HG03520 (cell line): Measurements from ENCODE around the gene SGK1.
"Not testable (repeated sequence)": the region's sequence is repeated elsewhere in the genome, so short reads cannot be mapped to it uniquely, and the experiment has no call there.

Experiments used
- ATAC-seq: cut with Tn5 transposase; IDR thresholded peaks from one replicate; pipeline ENCODE4 v1.9.1; 2021; ENCODE audit warnings: mild to moderate bottlenecking, moderate library complexity; ENCODE audit not compliant: unreplicated experiment

SGK1 gene

GRCh38 chr6:134255280-134255679 lies 62.6 kb downstream of the SGK1 start:
- not testable (repeated sequence) for ATAC-seq

- ATAC-seq, result no peak
These were observed 63.8 kb downstream of the SGK1 start for GRCh38 chr6:134254118-134254517.

DNA sequence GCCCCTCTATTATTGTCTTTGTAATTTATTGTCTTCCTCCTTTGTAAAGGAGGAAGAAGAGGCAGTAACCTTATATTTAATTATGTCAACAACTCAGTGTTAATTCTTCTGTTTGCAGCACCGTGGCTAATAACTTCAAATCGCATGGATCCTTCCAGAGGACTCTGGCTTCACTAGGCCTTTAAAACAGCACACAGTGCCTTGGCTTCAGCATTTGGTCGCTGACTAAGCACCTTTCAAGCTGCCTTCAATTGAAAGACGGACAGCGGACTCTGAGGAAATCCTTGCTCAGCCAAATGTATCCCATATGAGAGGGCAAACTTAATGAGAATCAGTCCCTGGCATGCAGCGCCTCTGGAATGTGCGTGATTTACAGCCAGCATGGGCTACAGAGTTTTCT lies 64.2 kb downstream of the SGK1 start:
- no peak for ATAC-seq

- ATAC-seq, result no peak
These were observed 66.6 kb downstream of the SGK1 start for GRCh38 chr6:134251320-134251719.

DNA sequence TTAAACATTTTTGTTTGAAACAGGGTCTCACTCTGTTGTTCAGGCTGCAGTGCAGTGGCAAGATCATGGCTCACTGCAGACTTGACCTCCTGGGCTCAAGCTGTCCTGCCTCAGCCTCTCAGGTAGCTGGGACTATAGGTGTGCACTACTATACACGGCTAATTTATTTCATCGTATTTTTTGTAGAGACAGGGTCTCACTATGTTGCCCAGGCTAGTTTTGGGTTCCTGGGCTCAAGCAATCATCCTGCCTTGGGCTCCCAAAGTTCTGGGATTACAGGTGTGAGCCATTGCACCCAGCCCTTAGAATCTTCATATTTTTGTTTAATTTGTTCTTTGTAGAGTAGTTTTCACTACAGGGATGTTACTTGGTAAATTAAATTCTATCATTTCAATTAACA lies 67.1 kb downstream of the SGK1 start:
- no peak for ATAC-seq

- no peak for ATAC-seq
These were observed 67.9 kb downstream of the SGK1 start for GRCh38 chr6:134249759-134250602.

DNA sequence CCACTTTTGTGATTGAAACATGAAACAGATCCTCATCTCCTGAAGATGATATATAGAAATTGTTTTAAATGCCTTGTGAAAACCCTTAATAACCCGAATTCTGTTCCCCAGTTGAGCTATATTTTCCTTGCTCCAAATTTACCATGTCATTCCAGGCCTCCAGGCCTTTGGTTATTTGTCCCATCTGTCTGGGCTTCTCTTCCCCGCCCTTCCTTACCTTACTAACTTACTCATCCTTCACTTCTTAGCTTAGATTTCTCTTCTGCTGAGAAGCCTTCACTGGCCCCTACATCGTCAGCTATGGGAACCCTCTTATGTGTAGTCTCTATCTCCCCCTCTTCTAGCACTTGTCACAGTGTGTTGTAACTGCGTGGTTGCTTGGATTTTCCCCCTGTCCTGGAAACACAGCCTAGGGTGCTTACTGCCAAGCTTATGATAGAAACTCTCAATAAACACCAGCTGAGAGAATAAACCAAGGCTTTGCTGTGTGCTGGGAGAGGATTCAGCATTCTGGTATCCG lies 68.6 kb downstream of the SGK1 start:
- no peak for ATAC-seq

DNA sequence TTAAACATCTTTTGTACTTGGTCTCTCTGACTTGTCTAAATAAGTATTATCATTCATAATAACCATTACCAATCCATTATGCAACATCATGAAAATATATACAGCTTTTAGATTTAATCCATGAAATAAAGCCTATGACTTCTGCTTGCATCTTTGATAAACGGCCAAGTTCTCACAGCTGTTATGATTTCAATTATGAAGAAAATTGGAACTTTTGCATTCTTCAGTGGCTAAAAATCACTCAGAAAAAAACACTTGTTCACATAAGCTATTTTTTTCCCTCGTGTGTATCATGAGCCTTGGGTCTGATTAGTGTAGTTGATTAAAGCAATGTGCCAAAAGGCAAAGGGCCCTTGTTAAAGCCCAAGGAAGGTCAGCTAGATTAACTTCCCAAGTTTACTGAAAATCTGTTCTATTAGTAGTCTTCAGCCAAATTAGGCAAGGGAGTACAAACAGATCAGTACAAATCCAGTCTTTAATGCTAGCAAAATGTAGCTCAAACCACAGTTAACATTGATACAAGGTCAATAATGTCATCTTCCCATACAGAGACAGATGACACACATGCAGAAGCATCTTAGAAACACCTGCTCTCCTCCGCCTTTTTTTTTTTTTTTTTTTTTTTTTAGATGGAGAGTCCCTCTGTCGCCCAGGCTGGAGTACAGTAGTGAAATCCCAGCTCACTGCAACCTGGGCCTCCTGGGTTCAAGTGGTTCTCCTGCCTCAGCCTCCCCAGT lies 69.9 kb downstream of the SGK1 start:
- no peak for ATAC-seq

GRCh38 chr6:134247231-134247833 lies 70.6 kb downstream of the SGK1 start:
- peak; percentile 93 for ATAC-seq

GRCh38 chr6:134245706-134246105 lies 72.2 kb downstream of the SGK1 start:
- ATAC-seq, result no peak

DNA sequence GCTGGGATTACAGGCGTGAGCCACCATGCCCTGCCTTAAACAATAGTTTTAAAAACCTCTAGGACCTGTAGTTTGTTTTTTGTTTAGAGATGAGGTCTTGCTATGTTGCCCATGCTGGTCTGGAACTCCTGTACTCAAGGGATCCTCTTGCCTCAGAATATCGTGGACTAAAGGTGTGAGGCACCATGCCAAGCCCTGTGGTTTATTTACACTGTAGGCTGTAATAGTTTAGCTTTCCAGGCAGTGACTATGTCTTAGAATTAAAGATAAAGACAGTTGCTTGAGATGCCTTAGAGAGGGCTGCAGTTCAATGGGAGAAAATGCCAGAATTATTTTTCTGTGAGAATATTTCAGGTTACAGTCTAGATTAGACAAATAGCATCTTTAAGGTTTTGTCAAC lies 72.9 kb downstream of the SGK1 start:
- ATAC-seq, result no peak

- no peak for ATAC-seq
These were observed 77.1 kb downstream of the SGK1 start for GRCh38 chr6:134240665-134241431.

DNA sequence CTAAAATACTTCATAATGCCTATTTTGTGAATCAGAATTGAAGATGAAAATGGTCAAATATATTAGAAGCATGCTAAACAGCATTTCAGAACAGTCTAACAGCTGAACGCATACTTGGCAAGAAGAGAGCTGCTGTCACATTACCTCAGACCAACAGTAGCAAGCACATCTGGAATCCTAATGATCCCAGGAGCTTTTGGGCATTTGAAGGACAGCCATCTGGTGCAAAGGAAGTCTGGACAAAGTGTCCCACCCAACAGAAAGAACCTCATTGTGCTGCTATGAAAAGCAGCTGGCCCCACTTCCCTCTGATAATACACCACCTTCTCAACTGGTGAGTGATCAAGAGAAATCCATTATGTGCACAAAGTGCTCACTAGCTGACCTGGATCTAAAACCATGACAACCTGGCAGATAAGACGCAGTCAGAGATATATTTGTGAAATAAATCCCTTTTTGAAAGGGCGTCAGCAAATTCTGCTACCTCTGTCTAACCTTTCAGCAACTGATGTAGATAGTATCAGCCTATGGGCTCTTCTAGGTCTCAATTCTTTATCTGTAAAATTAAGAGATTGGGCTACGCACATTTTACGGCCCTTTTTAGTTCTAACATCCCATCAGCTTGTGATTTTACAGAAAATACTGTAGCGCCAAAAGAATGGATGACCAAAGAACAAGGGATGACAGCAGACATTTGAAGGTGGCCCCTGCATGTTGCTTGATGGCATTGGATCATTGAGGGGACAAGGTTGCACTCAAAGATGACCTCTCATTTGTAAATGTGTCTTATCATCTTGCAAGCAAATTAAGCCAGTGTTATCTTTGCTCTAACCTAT lies 78.7 kb downstream of the SGK1 start:
- ATAC-seq, result no peak

DNA sequence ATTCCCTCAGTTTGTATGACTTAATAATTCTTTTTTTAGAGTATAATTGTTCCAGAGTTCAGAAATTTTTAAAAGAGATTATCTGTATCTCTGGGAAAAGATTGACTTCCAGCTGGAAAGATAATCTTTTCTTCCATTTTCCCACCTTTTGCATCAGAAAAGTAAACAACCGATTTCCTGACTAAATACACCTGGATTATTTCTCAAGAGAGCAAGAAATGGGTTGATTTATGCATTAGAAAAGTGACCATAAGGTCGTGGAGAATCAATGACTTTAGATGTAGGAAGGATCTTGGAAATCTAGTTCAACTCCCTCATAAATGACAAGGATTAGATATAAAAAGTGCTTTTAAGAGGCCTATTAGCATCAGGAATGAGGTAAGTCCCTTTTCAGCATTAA lies 79.9 kb downstream of the SGK1 start:
- ATAC-seq, result no peak

- peak; percentile 96 for ATAC-seq
These were observed 81.8 kb downstream of the SGK1 start for GRCh38 chr6:134235937-134236751.

DNA sequence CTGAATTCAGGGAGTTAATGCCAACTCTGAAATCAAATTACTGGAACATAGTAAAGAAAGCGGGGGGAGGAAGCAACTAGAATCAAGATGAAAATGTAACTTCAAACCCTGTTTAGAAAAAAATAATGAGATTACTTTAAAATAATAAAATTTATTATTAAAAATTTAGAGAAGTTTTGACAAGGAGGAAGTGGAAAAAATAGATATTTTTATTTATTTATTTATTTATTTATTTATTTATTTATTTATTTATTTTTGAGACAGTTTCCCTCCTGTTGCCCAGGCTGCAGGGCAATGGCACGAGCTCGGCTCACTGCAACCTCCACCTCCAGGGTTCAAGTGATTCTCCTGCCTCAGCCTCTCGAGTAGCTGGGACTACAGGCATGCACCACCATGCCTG lies 82.6 kb downstream of the SGK1 start:
- not testable (repeated sequence) for ATAC-seq

DNA sequence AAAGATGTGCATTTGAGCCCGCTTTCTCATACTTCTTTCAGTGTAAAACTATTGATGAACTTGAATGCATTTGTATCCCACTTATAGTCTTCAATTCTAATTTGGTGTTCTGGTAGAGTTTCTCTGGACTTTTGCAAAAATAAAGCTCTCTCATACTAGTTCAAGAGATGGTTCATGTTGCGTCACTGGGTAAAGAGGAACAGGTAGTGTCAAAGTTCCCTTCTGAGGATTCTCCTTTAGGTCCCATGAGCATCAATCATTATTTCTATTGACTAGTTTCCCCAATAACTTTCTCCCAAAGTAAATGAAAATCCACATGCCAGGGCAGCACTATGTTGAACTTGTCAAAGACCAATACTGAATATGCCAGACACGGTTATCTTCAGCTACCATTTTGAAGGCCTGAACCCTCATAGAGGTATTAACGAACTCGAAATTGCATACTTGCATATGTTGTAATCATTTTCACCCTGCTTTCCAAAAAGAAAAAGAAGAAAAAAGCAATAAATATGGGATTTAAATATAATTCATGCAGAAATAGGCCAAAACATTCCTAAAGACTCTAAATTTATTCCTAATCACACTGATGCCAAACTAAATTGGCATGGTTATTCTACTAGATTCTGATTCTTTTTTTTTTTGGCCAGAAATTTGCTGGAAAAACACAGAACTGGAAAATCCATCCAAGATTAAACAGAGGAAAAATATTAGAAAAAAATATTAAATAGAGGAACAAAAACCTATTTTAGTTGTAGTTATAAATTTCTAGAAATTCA lies 84.5 kb downstream of the SGK1 start:
- ATAC-seq, result no peak

GRCh38 chr6:134230940-134231339 lies 87.0 kb downstream of the SGK1 start:
- ATAC-seq, result no peak
